Measurements from ENCODE around the gene ITGA11.

Gene ITGA11

GRCh38 chr15:68252925-68253534, 178.9 kb downstream of the ITGA11 start:
- peak; percentile 47 for DNase-seq

GRCh38 chr15:68249058-68249713, 182.8 kb downstream of the ITGA11 start:
- DNase-seq, result no peak

All from NCI-H345 (cell line).